Neural progenitor cell (in vitro differentiated cells): Measurements from ENCODE around the gene SCP2. TPM values are rescaled to one million over a fixed set of nuclear protein-coding genes. Genes with fewer than 3 reads are reported as not detected.
A peak's percentile ranks its signal among the peaks of the same experiment; 100 is the strongest.

ENCODE experiments used
- DNase-seq: peaks from one replicate; pipeline ENCODE4 v3.0.0-alpha.2; 2016; ENCODE audit warnings: low spot score
- H2AFZ ChIP-seq: fragments of 200-600 bp; sonication (generic); replicated peaks from 2 replicates; pipeline ENCODE4 v1.6.1; 2016; ENCODE audit warnings: antibody characterized with exemption
- H3F3A ChIP-seq: fragments of 200-600 bp; sonication (generic); 2 replicates; pipeline ENCODE4 v1.6.1; 2016; ENCODE audit warnings: antibody characterized with exemption, low read depth
- H3K27ac ChIP-seq: fragments of 200-600 bp; sonication (generic); 2 replicates; pipeline ENCODE4 v1.5.1; 2016; ENCODE audit warnings: mild to moderate bottlenecking
- H3K27me3 ChIP-seq: fragments of 200-600 bp; sonication (generic); 2 replicates; pipeline ENCODE4 v1.6.1; 2016; ENCODE audit warnings: mild to moderate bottlenecking, moderate library complexity
- H3K36me3 ChIP-seq: fragments of 200-600 bp; sonication (generic); 2 replicates; pipeline ENCODE4 v1.5.1; 2016
- H3K4me1 ChIP-seq: fragments of 200-600 bp; sonication (generic); 2 replicates; pipeline ENCODE4 v1.6.1; 2016; ENCODE audit warnings: mixed run types
- H3K4me2 ChIP-seq: fragments of 200-600 bp; sonication (generic); 2 replicates; pipeline ENCODE4 v1.6.1; 2016
- H3K4me3 ChIP-seq: fragments of 200-600 bp; sonication (generic); 2 replicates; pipeline ENCODE4 v1.5.1; 2016
- H3K79me2 ChIP-seq: fragments of 200-600 bp; sonication (generic); 2 replicates; pipeline ENCODE4 v1.6.1; 2016; ENCODE audit warnings: low read depth
- H3K9ac ChIP-seq: fragments of 200-600 bp; sonication (generic); 2 replicates; pipeline ENCODE4 v1.6.1; 2016
- H3K9me3 ChIP-seq: fragments of 200-600 bp; sonication (generic); 2 replicates; pipeline ENCODE4 v1.5.1; 2016; ENCODE audit warnings: low read depth
- H4K20me1 ChIP-seq: fragments of 200-600 bp; sonication (generic); 2 replicates; pipeline ENCODE4 v1.6.1; 2016; ENCODE audit warnings: low read depth
- H3K27ac Mint-ChIP-seq: 3 replicates; pipeline ENCODE4 v1.8.0; 2021; ENCODE audit warnings: mixed read lengths
- H3K27me3 Mint-ChIP-seq: 2 replicates; pipeline ENCODE4 v1.8.0; 2022; ENCODE audit warnings: low read depth, mild to moderate bottlenecking, inconsistent platforms, moderate library complexity, mixed read lengths; ENCODE audit not compliant: insufficient read depth
- H3K36me3 Mint-ChIP-seq: 3 replicates; pipeline ENCODE4 v1.8.0; 2021; ENCODE audit warnings: mixed read lengths
- H3K4me1 Mint-ChIP-seq: 3 replicates; pipeline ENCODE4 v1.8.0; 2021; ENCODE audit warnings: mixed read lengths
- H3K4me3 Mint-ChIP-seq: 3 replicates; pipeline ENCODE4 v1.8.0; 2021; ENCODE audit warnings: mild to moderate bottlenecking, moderate library complexity, mixed read lengths
- H3K9me3 Mint-ChIP-seq: 3 replicates; pipeline ENCODE4 v1.8.0; 2020; ENCODE audit warnings: mixed read lengths
- CTCF ChIP-seq: fragments of 200-600 bp; sonication (generic); IDR thresholded peaks from 2 replicates; pipeline ENCODE4 v1.5.1; 2017; ENCODE audit warnings: antibody characterized with exemption, mild to moderate bottlenecking
- EZH2 ChIP-seq: fragments of 200-600 bp; sonication (generic); IDR thresholded peaks from 2 replicates; pipeline ENCODE4 v1.6.1; 2017; ENCODE audit warnings: antibody characterized with exemption, mild to moderate bottlenecking, moderate library complexity
- EZH2phosphoT487 ChIP-seq: fragments of 200-600 bp; sonication (generic); IDR thresholded peaks from 2 replicates; pipeline ENCODE4 v1.6.1; 2017; ENCODE audit warnings: antibody characterized with exemption
- total RNA-seq: library from RNA; depleted of rRNA; stranded (reverse); fragments of >200 nt; gene quantifications from 2 replicates; pipeline ENCODE4 v1.2.3, GENCODE V29; 2015; ENCODE audit warnings: low replicate concordance

SCP2 gene
- total RNA-seq: 71.1 and 101 TPM in 2 replicates

GRCh38 chr1:52927212-52928014 lies at the start of gene SCP2:
SCP2 (plus strand) TSS chr1:52927276; CDS start chr1:52927397, 121 bp downstream.
- Mint-ChIP-seq H3K9me3 (peaks cover 2% of the 10 kb centered on the region), H3K4me1 (peaks cover 11% of the 10 kb centered on the region), H3K27ac (peak within 1 kb of the TSS; percentile 26), H3K4me3 (peak within 1 kb of the TSS; percentile 88), H3K27me3 (peaks cover 16% of the 10 kb centered on the region), H3K36me3 (peaks cover 2% of the 10 kb centered on the region)
- Histone ChIP-seq H3K27me3 (peaks cover 79% of the 10 kb centered on the region), H3K4me1 (peaks cover 3% of the 10 kb centered on the region), H3F3A (peaks cover 4% of the 10 kb centered on the region), H3K4me2 (peak within 1 kb of the TSS; percentile 96), H4K20me1 (no peaks in the 10 kb centered on the region), H3K9ac (peak within 1 kb of the TSS; percentile 22), H3K79me2 (no peaks in the 10 kb centered on the region), H3K4me3 (peak within 1 kb of the TSS; percentile 60), H3K36me3 (no peaks in the 10 kb centered on the region), H3K9me3 (no peaks in the 10 kb centered on the region), H3K27ac (no peak within 1 kb of the TSS), H2AFZ (peak within 1 kb of the TSS; percentile 99)
- peak; percentile 89 for DNase-seq
- TF ChIP-seq CTCF (no peak), EZH2 (peak; percentile 65), EZH2phosphoT487 (peak; percentile 23)

- Histone ChIP-seq H3K4me2 (no peak overlapping the region), H4K20me1 (no peaks in the 10 kb centered on the region), H3K36me3 (no peaks in the 10 kb centered on the region), H3K9ac (no peak overlapping the region), H3K4me3 (no peak overlapping the region), H3K79me2 (no peaks in the 10 kb centered on the region), H2AFZ (no peak overlapping the region), H3K27ac (no peak overlapping the region), H3F3A (no peaks in the 10 kb centered on the region), H3K27me3 (no peaks in the 10 kb centered on the region), H3K4me1 (peaks cover 5% of the 10 kb centered on the region), H3K9me3 (no peaks in the 10 kb centered on the region)
- H3K4me1 Mint-ChIP-seq: no peaks in the 10 kb centered on the region
- H3K27ac Mint-ChIP-seq: no peak overlapping the region
- H3K9me3 Mint-ChIP-seq: no peaks in the 10 kb centered on the region
- DNase-seq: no peak
- H3K36me3 Mint-ChIP-seq: no peaks in the 10 kb centered on the region
- no peak overlapping the region for H3K4me3 Mint-ChIP-seq
- no peak for TF ChIP-seq EZH2phosphoT487
- TF ChIP-seq CTCF: no peak
- TF ChIP-seq EZH2: no peak
- H3K27me3 Mint-ChIP-seq: no peaks in the 10 kb centered on the region
Measured at GRCh38 chr1:52877554-52877953, 49.5 kb upstream of the SCP2 start.

- Histone ChIP-seq H3K27ac (no peak overlapping the region), H3K4me1 (peaks cover 5% of the 10 kb centered on the region), H3K27me3 (no peaks in the 10 kb centered on the region), H3K4me3 (no peak overlapping the region), H2AFZ (no peak overlapping the region), H3F3A (no peaks in the 10 kb centered on the region), H3K79me2 (no peaks in the 10 kb centered on the region), H3K36me3 (no peaks in the 10 kb centered on the region), H3K9ac (no peak overlapping the region), H3K4me2 (no peak overlapping the region), H4K20me1 (no peaks in the 10 kb centered on the region), H3K9me3 (no peaks in the 10 kb centered on the region)
- H3K4me3 Mint-ChIP-seq: no peak overlapping the region
- no peak overlapping the region for H3K27ac Mint-ChIP-seq
- TF ChIP-seq EZH2phosphoT487: no peak
- TF ChIP-seq CTCF: no peak
- no peak for TF ChIP-seq EZH2
- H3K9me3 Mint-ChIP-seq: no peaks in the 10 kb centered on the region
- no peaks in the 10 kb centered on the region for H3K36me3 Mint-ChIP-seq
- H3K27me3 Mint-ChIP-seq: no peaks in the 10 kb centered on the region
- no peak for DNase-seq
- no peaks in the 10 kb centered on the region for H3K4me1 Mint-ChIP-seq
Measured at GRCh38 chr1:52880206-52880605, 46.9 kb upstream of the SCP2 start.
